Suprapubic skin (tissue), 4 donors: ENCODE measurements around the gene SPAG16. TPM values are rescaled to one million over a fixed set of nuclear protein-coding genes. Genes with fewer than 3 reads are reported as not detected.

Experiments
- DNase-seq, 2 donors: peaks; one replicate each; pipeline ENCODE4 v3.0.0-alpha.2; 2019; ENCODE audit warnings: low spot score in 2 of 2
- H3K27ac ChIP-seq: fragments of 200-600 bp; sonication (generic); one replicate; pipeline ENCODE4 v1.5.1; 2019
- H3K27me3 ChIP-seq: fragments of 200-600 bp; sonication (generic); one replicate; pipeline ENCODE4 v1.5.1; 2019
- H3K36me3 ChIP-seq: fragments of 200-600 bp; sonication (generic); one replicate; pipeline ENCODE4 v1.5.1; 2019
- H3K4me1 ChIP-seq: fragments of 200-600 bp; sonication (generic); one replicate; pipeline ENCODE4 v1.5.1; 2019
- H3K4me3 ChIP-seq: fragments of 200-600 bp; sonication (generic); one replicate; pipeline ENCODE4 v1.5.1; 2019; ENCODE audit warnings: mild to moderate bottlenecking
- H3K9me3 ChIP-seq: fragments of 200-600 bp; sonication (generic); one replicate; pipeline ENCODE4 v1.5.1; 2019
- CTCF ChIP-seq, 2 donors: fragments of 200-600 bp in 1 of 2; fragments of 450-650 bp in 1 of 2; sonication (generic) in 1 of 2; IDR thresholded peaks; one replicate each; pipeline ENCODE4 v1.5.1; 2016 to 2019; ENCODE audit warnings: antibody characterized with exemption in 2 of 2, mild to moderate bottlenecking in 1 of 2, moderate library complexity in 1 of 2
- EP300 ChIP-seq: sonication (generic); formaldehyde crosslinking; IDR thresholded peaks from one replicate; pipeline ENCODE4 v1.6.1; 2017; ENCODE audit warnings: antibody characterized with exemption
- POLR2A ChIP-seq, 2 donors: fragments of 450-650 bp; IDR thresholded peaks; one replicate each; pipeline ENCODE4 v1.6.1; 2017; ENCODE audit warnings: antibody characterized with exemption in 2 of 2, mild to moderate bottlenecking in 2 of 2, moderate library complexity in 2 of 2
- POLR2AphosphoS5 ChIP-seq, 3 donors: sonication (generic); formaldehyde crosslinking; IDR thresholded peaks; one replicate each; pipeline ENCODE4 v1.6.1; 2017; ENCODE audit warnings: antibody characterized with exemption in 3 of 3
- WGBS: methylation state at CpG from one replicate; pipeline ENCODE4 v1.1.5; 2018; 5-methylcytosine and 5-hydroxymethylcytosine counted together
- total RNA-seq, 4 donors: library from RNA; depleted of rRNA; stranded (reverse); fragments of >200 nt; gene quantifications; one replicate each; pipeline ENCODE4 v1.1.0, GENCODE V29; 2016

Gene SPAG16
- total RNA-seq, 4 donors from 2014 or later, result 17.5 to 31.4 (median 22.0) TPM

GRCh38 chr2:213751446-213751845 lies 467.2 kb downstream of the SPAG16 start:
- WGBS, result 73% methylated on average over 6 of the region's 6 CpGs
- H3K4me1 ChIP-seq, result no peaks in the 10 kb centered on the region
- no peaks in the 10 kb centered on the region for H3K36me3 ChIP-seq
- DNase-seq, result no peak
- no peak overlapping the region for H3K27ac ChIP-seq
- no peak overlapping the region for H3K4me3 ChIP-seq
- no peak for TF ChIP-seq POLR2AphosphoS5 (IDR thresholded peaks at IDR 0.05)
- no peak for TF ChIP-seq CTCF (IDR thresholded peaks at IDR 0.05)
- no peak for TF ChIP-seq POLR2A (IDR thresholded peaks at IDR 0.05)
- TF ChIP-seq EP300, result no peak
- H3K9me3 ChIP-seq, result no peaks in the 10 kb centered on the region
- H3K27me3 ChIP-seq, result no peaks in the 10 kb centered on the region

GRCh38 chr2:213752575-213752974 lies 468.3 kb downstream of the SPAG16 start:
- WGBS, result 93% methylated on average over 2 of the region's 2 CpGs

GRCh38 chr2:213757525-213757924 lies 473.3 kb downstream of the SPAG16 start:
- 76% methylated on average over 3 of the region's 3 CpGs for WGBS
- no peaks in the 10 kb centered on the region for H3K9me3 ChIP-seq
- H3K27ac ChIP-seq, result no peak overlapping the region
- no peaks in the 10 kb centered on the region for H3K4me1 ChIP-seq
- TF ChIP-seq POLR2AphosphoS5 (IDR thresholded peaks at IDR 0.05) (no peak), EP300 (no peak), CTCF (IDR thresholded peaks at IDR 0.05) (no peak), POLR2A (IDR thresholded peaks at IDR 0.05) (no peak)
- DNase-seq, result no peak
- no peaks in the 10 kb centered on the region for H3K36me3 ChIP-seq
- H3K27me3 ChIP-seq, result no peaks in the 10 kb centered on the region
- H3K4me3 ChIP-seq, result no peak overlapping the region

More at GRCh38 chr2:213752575-213752974, 468.3 kb downstream of the SPAG16 start:
- Histone ChIP-seq H3K4me1 (no peaks in the 10 kb centered on the region), H3K27ac (no peak overlapping the region), H3K36me3 (no peaks in the 10 kb centered on the region), H3K9me3 (no peaks in the 10 kb centered on the region), H3K4me3 (no peak overlapping the region), H3K27me3 (no peaks in the 10 kb centered on the region)
- no peak for TF ChIP-seq EP300
- no peak for TF ChIP-seq POLR2A (IDR thresholded peaks at IDR 0.05)
- no peak for TF ChIP-seq POLR2AphosphoS5 (IDR thresholded peaks at IDR 0.05)
- no peak for TF ChIP-seq CTCF (IDR thresholded peaks at IDR 0.05)
- no peak for DNase-seq

- DNase-seq, result no peak
- Histone ChIP-seq H3K9me3 (no peaks in the 10 kb centered on the region), H3K27ac (no peak overlapping the region), H3K36me3 (no peaks in the 10 kb centered on the region), H3K27me3 (no peaks in the 10 kb centered on the region), H3K4me1 (no peaks in the 10 kb centered on the region), H3K4me3 (no peak overlapping the region)
- WGBS, result 71% methylated on average over 1 of the region's 1 CpG
- TF ChIP-seq EP300 (no peak), CTCF (IDR thresholded peaks at IDR 0.05) (no peak), POLR2AphosphoS5 (IDR thresholded peaks at IDR 0.05) (no peak), POLR2A (IDR thresholded peaks at IDR 0.05) (no peak)
Measured at GRCh38 chr2:213763354-213763753, 479.1 kb downstream of the SPAG16 start.

GRCh38 chr2:213763963-213764362 lies 479.7 kb downstream of the SPAG16 start:
- TF ChIP-seq POLR2AphosphoS5 (IDR thresholded peaks at IDR 0.05) (no peak), CTCF (IDR thresholded peaks at IDR 0.05) (no peak), EP300 (no peak)
- Histone ChIP-seq H3K27ac (no peak overlapping the region), H3K4me1 (no peaks in the 10 kb centered on the region), H3K36me3 (no peaks in the 10 kb centered on the region), H3K4me3 (no peak overlapping the region), H3K9me3 (no peaks in the 10 kb centered on the region), H3K27me3 (no peaks in the 10 kb centered on the region)
- DNase-seq, result no peak
- 37% methylated on average over 1 of the region's 1 CpG for WGBS
